Body of pancreas (tissue), 4 donors: Measurements from ENCODE around the gene RPS21. TPM values are rescaled to one million over a fixed set of nuclear protein-coding genes. Genes with fewer than 3 reads are reported as not detected.
A peak's percentile ranks its signal among the peaks of the same experiment; 100 is the strongest.

Experiments
- ATAC-seq: fragments of 150-250 bp; one replicate; pipeline ENCODE4 v1.9.1; 2016
- DNase-seq, 4 donors: peaks; one replicate each; pipeline ENCODE4 v3.0.0-alpha.2; 2019
- H3K27ac ChIP-seq, 4 donors: fragments of 200-600 bp; sonication (generic); 1 replicate in 3 of 4; 2 replicates in 1 of 4; pipeline versions ENCODE4 v1.5.1 to v1.6.1; 2016 to 2019; ENCODE audit warnings: mild to moderate bottlenecking in 1 of 4, mixed read lengths in 1 of 4, moderate library complexity in 1 of 4
- H3K27me3 ChIP-seq, 2 donors: fragments of 200-600 bp; sonication (generic); one replicate each; pipeline ENCODE4 v1.6.0; 2016; ENCODE audit warnings: mild to moderate bottlenecking in 1 of 2
- H3K36me3 ChIP-seq, 2 donors: fragments of 200-600 bp; sonication (generic); replicated peaks in 1 of 2; 2 replicates each; pipeline ENCODE4 v1.5.1; 2016; ENCODE audit warnings: low read depth in 2 of 2; ENCODE audit not compliant: insufficient read depth in 1 of 2
- H3K4me1 ChIP-seq: fragments of 200-600 bp; sonication (generic); one replicate; pipeline ENCODE4 v1.6.0; 2016
- H3K4me3 ChIP-seq, 2 donors: fragments of 200-600 bp; sonication (generic); 1 replicate in 1 of 2; 2 replicates in 1 of 2; pipeline ENCODE4 v1.5.1; 2016 to 2019
- H3K9me3 ChIP-seq, 3 donors: fragments of 200-600 bp; sonication (generic); 1 replicate in 2 of 3; 2 replicates in 1 of 3; pipeline ENCODE4 v1.5.1; 2016
- POLR2A ChIP-seq, 3 donors: fragments of 450-650 bp; IDR thresholded peaks; one replicate each; pipeline ENCODE4 v1.6.1; 2016; ENCODE audit warnings: antibody characterized with exemption in 3 of 3, mild to moderate bottlenecking in 2 of 3
- WGBS, 2 donors: methylation state at CpG; one replicate each; pipeline ENCODE4 v1.1.5; 2017; 5-methylcytosine and 5-hydroxymethylcytosine counted together
- intact Hi-C: fragments of 100-400 bp; cut with DNase I; formaldehyde crosslinking; loops from one replicate; pipeline ENCODE4 v1.15.1; 2023
- total RNA-seq, 2 donors: library from RNA; depleted of rRNA; stranded (reverse); fragments of >200 nt; gene quantifications; one replicate each; pipeline ENCODE4 v1.1.0, GENCODE V29; 2016
- TF ChIP-seq, protein P1 (sequence below), 7 experiments: fragments of 450-650 bp in 4 of 7; fragments of 200-600 bp in 3 of 7; sonication (generic) in 3 of 7; IDR thresholded peaks; one replicate each; pipeline ENCODE4 v1.5.1; 2016 to 2019; ENCODE audit warnings: antibody characterized with exemption in 7 of 7

Gene RPS21
- 100 to 1,000 TPM; 654 to 656 TPM for total RNA-seq

DNA sequence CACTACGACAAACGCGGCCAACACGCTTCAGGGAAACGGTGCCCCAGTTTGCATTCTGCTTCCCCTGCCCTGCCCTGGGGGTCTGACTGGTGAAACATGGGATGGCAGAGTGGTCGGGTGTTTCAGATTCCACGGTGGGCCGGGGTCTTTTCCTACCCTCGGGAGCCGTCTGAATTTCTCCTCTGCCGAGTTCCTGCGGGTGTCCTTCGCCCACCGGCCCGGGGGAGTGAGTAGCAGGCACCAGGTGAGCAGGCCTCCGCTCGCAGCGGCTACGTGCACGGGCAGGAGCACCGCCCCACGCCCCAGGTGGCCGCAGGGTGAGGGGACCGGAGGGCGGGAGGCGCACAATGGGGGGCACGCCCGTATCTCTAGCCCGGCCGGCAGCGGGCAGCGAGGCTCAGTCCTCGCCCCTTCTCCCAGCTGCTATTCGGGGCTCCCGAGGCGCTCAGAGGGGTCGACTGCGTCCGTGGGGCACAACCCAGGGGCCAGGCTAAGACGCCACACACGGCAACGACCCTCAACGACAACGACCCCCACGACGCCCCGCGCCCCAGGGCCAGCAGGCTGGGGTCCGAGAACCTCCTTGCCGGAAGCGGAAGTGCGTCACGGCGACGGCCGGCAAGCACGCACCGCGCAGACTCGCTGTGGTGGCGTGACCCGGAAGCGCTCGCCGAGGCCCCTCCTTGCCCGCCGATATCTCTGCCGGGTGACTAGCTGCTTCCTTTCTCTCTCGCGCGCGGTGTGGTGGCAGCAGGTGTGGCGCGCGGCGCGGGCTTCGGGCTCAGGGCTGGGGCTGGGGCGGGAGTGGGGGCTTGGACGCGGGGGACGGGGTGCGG is at the start of gene RPS21:
TSS of gene RPS21 (plus strand) at position 721 of the 836 bp plus-strand sequence. CDS start 236 bp downstream, outside the sequence.
- Histone ChIP-seq H3K36me3 (peaks cover 0 to 8% of the 10 kb centered on the region in 2 donors), H3K9me3 (no peaks in the 10 kb centered on the region), H3K4me3 (peak within 1 kb of the TSS; percentile 84 to 89), H3K27me3 (no peaks in the 10 kb centered on the region), H3K4me1 (peaks cover 27% of the 10 kb centered on the region), H3K27ac (peak within 1 kb of the TSS; percentile 88 to 97 (median 90))
- ATAC-seq = peak; percentile 94
- WGBS, 2 donors = 0% methylated on average over 81 of the region's 83 CpGs; no CpG with 5 or more reads in 1 of the 2 donors
- TF ChIP-seq, protein P1, sequence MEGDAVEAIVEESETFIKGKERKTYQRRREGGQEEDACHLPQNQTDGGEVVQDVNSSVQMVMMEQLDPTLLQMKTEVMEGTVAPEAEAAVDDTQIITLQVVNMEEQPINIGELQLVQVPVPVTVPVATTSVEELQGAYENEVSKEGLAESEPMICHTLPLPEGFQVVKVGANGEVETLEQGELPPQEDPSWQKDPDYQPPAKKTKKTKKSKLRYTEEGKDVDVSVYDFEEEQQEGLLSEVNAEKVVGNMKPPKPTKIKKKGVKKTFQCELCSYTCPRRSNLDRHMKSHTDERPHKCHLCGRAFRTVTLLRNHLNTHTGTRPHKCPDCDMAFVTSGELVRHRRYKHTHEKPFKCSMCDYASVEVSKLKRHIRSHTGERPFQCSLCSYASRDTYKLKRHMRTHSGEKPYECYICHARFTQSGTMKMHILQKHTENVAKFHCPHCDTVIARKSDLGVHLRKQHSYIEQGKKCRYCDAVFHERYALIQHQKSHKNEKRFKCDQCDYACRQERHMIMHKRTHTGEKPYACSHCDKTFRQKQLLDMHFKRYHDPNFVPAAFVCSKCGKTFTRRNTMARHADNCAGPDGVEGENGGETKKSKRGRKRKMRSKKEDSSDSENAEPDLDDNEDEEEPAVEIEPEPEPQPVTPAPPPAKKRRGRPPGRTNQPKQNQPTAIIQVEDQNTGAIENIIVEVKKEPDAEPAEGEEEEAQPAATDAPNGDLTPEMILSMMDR (IDR thresholded peaks at IDR 0.05) = peak in 1 of 7 experiments; percentile 15
- TF ChIP-seq POLR2A (IDR thresholded peaks at IDR 0.05) = peak; percentile 69 to 87 (median 77)
- intact Hi-C loops = no loop called here
- peak; percentile 94 to 95 (median 94) for DNase-seq

DNA sequence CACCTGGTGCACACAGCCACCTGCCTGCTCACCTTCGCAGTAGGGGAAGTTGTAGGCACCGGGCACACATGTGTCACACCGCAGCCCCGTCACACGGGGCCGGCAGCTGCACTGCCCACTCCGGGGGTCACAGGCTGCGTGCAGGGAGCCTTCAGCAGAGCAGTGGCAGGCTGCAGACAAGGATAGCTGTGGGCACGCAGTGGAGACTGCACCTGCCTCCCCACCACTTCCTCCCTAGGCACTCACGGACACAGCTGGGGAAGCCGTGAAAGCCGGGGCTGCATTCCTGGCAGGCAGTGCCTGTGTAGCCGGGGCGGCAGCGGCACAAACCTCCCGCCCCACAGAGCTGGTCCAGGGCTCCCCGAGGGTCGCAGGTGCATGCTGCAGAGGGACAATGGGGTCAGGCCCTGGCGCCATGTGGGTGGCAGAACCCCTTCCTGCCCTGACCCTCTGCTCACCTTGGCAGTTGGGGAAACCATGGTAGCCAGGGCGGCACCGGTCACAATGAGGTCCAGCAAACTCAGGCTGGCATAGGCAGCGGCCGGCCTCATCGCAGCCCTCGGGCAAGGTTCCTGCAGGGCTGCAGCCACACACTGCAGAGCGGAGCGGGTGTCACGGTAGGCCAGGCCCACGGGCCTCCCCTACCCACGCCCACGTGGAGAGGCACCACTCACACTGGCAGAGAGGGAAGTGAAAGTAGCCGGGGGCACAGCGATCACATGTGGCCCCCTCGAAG is 49.2 kb upstream of the RPS21 start:
- intact Hi-C loops = no loop called here
- Histone ChIP-seq H3K27ac (no peak overlapping the region), H3K4me1 (no peaks in the 10 kb centered on the region), H3K27me3 (no peaks in the 10 kb centered on the region), H3K36me3 (peaks cover 0 to 18% of the 10 kb centered on the region in 2 donors), H3K9me3 (no peaks in the 10 kb centered on the region), H3K4me3 (no peak overlapping the region)
- TF ChIP-seq POLR2A (IDR thresholded peaks at IDR 0.05) = no peak
- TF ChIP-seq, protein P1 (IDR thresholded peaks at IDR 0.05) = no peak
- 82 to 100% methylated on average over 4 to 28 of the region's 34 CpGs for WGBS, 2 donors
- ATAC-seq = no peak
- no peak for DNase-seq

DNA sequence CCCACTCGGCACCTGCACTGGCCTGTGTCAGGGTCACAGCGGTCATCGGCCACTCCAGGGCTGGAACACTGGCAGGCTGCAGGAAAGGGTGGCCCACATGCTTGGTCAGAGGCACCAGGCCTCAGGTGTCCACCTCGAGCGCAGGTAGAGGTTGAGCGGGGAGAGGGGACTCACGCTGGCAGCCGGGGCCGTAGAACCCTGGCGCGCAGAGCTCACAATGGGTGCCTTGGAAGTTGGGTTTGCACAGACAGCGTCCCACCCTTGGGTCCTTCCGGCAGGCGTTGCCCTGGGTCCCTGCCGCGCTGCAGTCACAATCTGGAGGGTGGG is 48.6 kb upstream of the RPS21 start:
- WGBS, 2 donors = 92% methylated on average over 14 of the region's 16 CpGs; no CpG with 5 or more reads in 1 of the 2 donors
- DNase-seq (no peak), ATAC-seq (no peak)
- H3K27me3 ChIP-seq = no peaks in the 10 kb centered on the region
- peaks cover 0 to 16% of the 10 kb centered on the region in 2 donors for H3K36me3 ChIP-seq
- no peak for TF ChIP-seq POLR2A (IDR thresholded peaks at IDR 0.05)
- TF ChIP-seq, protein P1 (IDR thresholded peaks at IDR 0.05) = no peak
- H3K9me3 ChIP-seq = no peaks in the 10 kb centered on the region
- H3K4me3 ChIP-seq = no peak overlapping the region
- no peaks in the 10 kb centered on the region for H3K4me1 ChIP-seq
- intact Hi-C loops = no loop called here
- H3K27ac ChIP-seq = no peak overlapping the region

DNA sequence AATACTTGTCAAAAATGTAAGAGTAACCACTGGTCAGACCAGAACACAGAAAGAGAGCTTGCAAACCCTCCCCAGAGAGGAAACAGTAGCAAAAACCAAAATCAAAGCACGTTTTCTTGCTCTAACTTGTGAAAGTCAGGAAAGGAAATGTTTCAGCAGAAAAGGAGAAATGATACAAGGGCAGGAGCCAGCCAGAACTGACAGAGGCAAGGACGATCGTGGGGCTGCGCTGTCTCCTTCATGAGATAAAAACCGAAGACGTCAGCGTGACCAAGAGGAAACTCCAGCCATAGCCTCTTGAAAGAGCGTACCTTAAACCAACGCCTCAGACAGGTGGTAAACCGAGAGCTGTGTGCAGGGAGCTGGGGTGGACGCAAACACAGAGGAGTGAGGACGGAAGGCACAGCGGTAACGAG is 47.2 kb upstream of the RPS21 start:
- ATAC-seq (no peak), DNase-seq (no peak)
- WGBS, 2 donors = 65 to 82% methylated on average over 13 of the region's 14 CpGs
- no peak for TF ChIP-seq POLR2A (IDR thresholded peaks at IDR 0.05)
- TF ChIP-seq, protein P1 (IDR thresholded peaks at IDR 0.05) = no peak
- Histone ChIP-seq H3K27ac (no peak overlapping the region), H3K4me3 (no peak overlapping the region), H3K36me3 (peaks cover 0 to 11% of the 10 kb centered on the region in 2 donors), H3K27me3 (no peaks in the 10 kb centered on the region), H3K4me1 (no peaks in the 10 kb centered on the region), H3K9me3 (no peaks in the 10 kb centered on the region)
- intact Hi-C loops = no loop called here
